ENCODE results near the gene GPR33.
"Not testable (repeated sequence)": the region's sequence is repeated elsewhere in the genome, so short reads cannot be mapped to it uniquely, and the experiment has no call there.

The GPR33 gene

DNA sequence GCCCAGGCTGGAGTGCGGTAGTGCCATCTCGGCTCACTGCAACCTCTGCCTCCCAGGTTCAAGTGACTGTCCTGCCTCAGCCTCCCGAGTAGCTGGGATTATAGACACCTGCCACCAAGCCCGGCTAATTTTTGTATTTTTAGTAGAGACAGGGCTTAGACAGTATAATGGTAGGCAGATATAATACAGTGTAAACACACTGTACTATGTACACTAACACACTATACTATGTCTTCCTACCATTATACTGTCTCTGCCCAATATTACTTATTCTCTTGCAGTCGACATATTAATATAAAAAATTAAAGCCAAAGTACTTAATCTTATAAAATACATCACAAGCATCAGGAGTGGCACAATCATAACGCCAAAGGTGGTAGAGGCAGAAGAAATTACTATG, 45.6 kb downstream of the GPR33 start:
- DNase-seq (ENCODE audit: insufficient read length, low spot score) (no peak), FAIRE-seq (no peak)
- TF ChIP-seq POLR2A (IDR thresholded peaks at IDR 0.05; ENCODE audit: low read depth, low read length): no peak

- TF ChIP-seq POLR2A (IDR thresholded peaks at IDR 0.05; ENCODE audit: low read depth, low read length): no peak
- FAIRE-seq (no peak), DNase-seq (ENCODE audit: insufficient read length, low spot score) (no peak)
These were observed 46.3 kb downstream of the GPR33 start for GRCh38 chr14:31441273-31442111.

DNA sequence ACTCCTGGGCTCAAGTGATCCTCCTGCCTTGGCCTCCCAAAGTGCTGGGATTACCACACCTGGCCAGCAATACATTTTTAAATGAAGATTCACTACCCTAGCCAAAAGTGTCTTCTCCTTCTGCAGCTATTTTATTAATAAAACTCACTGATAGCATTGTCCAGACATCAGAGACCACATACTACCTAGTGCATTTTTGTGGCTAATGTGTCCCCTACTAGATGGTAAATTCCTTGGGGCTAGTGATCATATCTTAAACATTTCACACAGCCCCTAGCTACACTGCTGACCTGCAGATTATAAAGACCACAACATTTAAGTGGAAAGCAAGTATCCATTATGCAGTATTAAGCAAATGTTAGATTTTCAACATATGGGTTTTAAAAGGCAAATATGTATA, 47.6 kb downstream of the GPR33 start:
- no peak for DNase-seq (ENCODE audit: insufficient read length, low spot score)

GRCh38 chr14:31439561-31439960, 48.3 kb downstream of the GPR33 start:
- TF ChIP-seq POLR2A (IDR thresholded peaks at IDR 0.05; ENCODE audit: low read depth, low read length): no peak
- DNase-seq (ENCODE audit: insufficient read length, low spot score) (no peak), FAIRE-seq (no peak)

More for the DNA sequence above, 47.6 kb downstream of the GPR33 start:
- no peak for TF ChIP-seq POLR2A (IDR thresholded peaks at IDR 0.05; ENCODE audit: low read depth, low read length)
- no peak for FAIRE-seq

- not testable (repeated sequence) for FAIRE-seq; DNase-seq (ENCODE audit: insufficient read length, low spot score)
These were observed 50.7 kb downstream of the GPR33 start for GRCh38 chr14:31437045-31437691.

DNA sequence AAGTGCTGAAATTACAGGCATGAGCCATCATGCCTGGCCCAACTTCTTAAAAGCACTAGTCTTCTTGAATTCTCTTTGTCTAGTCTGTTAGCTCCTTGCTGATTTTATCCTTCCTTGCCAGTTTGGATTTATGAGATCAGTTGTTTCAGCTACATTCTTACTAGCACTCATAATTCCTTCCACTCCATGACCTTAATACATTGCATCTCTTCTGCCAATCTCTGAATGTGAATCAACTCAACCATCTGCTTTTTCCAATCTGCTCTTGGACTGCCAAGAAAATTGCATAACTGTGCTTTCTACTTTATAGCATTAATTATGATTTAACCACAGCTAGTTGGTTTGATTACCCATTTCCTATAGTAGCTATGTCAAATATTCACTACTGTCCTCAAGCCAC, 52.6 kb downstream of the GPR33 start:
- DNase-seq (ENCODE audit: insufficient read length, low spot score): no peak
- no peak for TF ChIP-seq POLR2A (IDR thresholded peaks at IDR 0.05; ENCODE audit: low read depth, low read length)
- no peak for FAIRE-seq

All from H54 (cell line).